SK-MEL-5 (cell line): Measurements from ENCODE around the gene SMURF1. TPM values are rescaled to one million over a fixed set of nuclear protein-coding genes. Genes with fewer than 3 reads are reported as not detected.
"Not testable (repeated sequence)": the region's sequence is repeated elsewhere in the genome, so short reads cannot be mapped to it uniquely, and the experiment has no call there.

Experiments used
- DNase-seq: peaks from one replicate; pipeline ENCODE4 v3.0.0-alpha.2; 2016; ENCODE audit warnings: low read depth, low spot score
- in situ Hi-C: cut with HindIII; loops from 2 replicates; pipeline ENCODE4 v1.10.0; 2016; ENCODE audit warnings: low sequenced_read_pairs, high pct_unique_total_duplicates, low pct_unique_long_range_greater_than_20kb
- polyA plus RNA-seq, 2 experiments: library from polyadenylated mRNA; depleted of rRNA; stranded (reverse); fragments of >200 nt; gene quantifications; 2 replicates each; pipeline ENCODE4 v1.2.3, GENCODE V29; 2015
- total RNA-seq: library from RNA; depleted of rRNA; stranded (reverse); fragments of >200 nt; shearing (Covaris generic); gene quantifications from 2 replicates; pipeline ENCODE4 v1.2.3, GENCODE V29; 2014; rRNA removed

Gene SMURF1
- total RNA-seq, result 40.8 and 42.1 TPM in 2 replicates
- polyA plus RNA-seq (2015; cell fraction: cytosol; rRNA removed), result 26.2 and 32.8 TPM in 2 replicates
- polyA plus RNA-seq (2015; cell fraction: nucleus; rRNA removed), result 22.9 and 34.2 TPM in 2 replicates

DNA sequence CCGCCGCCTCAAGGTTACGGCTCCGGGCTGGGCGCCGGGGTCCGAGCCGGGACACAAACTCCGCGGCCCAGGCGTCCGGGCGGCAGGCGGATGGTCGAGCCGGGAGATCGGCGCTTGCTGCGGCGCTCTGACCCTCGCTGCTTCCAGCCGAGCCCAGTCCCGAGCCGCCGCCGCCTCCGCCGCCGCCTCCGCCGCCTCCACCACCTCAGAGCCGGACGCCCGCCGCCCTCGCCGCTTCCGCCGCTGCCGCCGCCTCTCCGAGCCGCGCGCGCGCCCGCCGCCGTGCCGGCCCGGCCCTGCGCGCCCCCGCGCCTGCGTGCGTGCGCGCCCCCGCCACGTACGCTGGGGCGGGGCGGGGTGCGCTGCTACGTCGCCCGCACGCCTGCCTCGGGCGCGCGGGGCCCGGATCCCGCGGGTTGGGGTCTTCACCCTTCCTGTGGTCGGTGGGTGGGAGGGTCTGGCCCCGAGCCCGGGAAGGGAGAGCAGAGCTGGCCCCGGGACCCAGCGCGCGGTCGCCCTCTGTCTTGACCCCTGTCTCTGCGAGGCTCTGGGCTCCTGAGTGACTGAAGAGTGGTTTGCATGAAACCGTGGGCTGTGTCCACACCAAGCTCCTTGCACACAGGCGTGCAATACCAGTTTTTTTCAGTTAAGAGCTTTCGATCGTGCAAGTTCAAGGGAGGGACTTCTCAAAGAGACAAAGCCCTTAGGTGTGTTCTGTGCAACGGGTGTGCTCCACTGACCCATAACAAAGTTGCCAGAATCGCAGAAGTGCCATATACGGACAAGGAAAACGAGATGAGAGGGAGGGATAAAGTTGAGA lies at the start of gene SMURF1:
TSS of gene SMURF1 (minus strand) at position 256 of the 820 bp plus-strand sequence. CDS start 328 bp downstream, outside the sequence.
- in situ Hi-C loops, result no loop called here
- DNase-seq, result peak; percentile 65

- in situ Hi-C loops, result no loop called here
These were observed 48.1 kb upstream of the SMURF1 start for GRCh38 chr7:99191869-99192596.

GRCh38 chr7:99190359-99191009 lies 46.6 kb upstream of the SMURF1 start:
- in situ Hi-C loops, result no loop called here

More at GRCh38 chr7:99191869-99192596, 48.1 kb upstream of the SMURF1 start:
- no peak for DNase-seq

GRCh38 chr7:99189222-99189621 lies 45.3 kb upstream of the SMURF1 start:
- in situ Hi-C loops, result no loop called here
- DNase-seq, result no peak

More at GRCh38 chr7:99190359-99191009, 46.6 kb upstream of the SMURF1 start:
- no peak for DNase-seq

GRCh38 chr7:99188221-99188620 lies 44.3 kb upstream of the SMURF1 start:
- DNase-seq, result no peak
- in situ Hi-C loops, result no loop called here

DNA sequence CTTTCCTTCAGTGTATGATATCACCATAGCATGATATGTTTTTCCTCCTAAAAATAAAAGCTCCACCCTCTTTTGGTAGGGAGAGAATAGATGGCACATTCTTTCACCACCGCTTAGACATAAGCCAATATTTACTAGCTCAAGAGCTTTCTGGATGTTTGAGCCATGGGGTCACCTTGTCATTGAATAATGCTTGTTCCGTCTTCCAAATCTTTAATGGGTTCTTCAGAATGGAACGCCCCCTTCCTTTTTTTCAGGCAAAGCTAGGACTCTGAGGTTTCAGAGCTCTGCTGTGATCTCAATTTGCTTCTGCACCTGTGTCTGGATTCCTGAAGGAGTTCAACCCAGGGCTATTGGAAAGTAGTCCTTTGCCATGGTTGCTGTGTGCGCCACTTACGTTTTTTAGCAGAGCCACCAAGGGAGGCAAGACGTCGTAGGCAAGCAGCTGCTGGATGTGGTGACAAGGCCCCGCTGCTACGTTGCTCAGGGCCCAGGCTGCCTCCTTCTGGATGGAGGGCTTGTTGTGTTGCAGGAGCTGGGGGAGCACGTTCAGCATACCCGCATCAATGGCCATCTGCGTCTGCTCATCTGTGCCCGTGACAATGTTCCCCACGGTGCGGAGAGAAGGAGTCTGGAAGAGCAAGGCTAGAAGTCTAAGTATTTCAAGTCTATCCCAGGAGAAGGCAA lies 40.8 kb upstream of the SMURF1 start:
- in situ Hi-C loops, result no loop called here
- DNase-seq, result no peak

GRCh38 chr7:99180067-99180650 lies 36.3 kb upstream of the SMURF1 start:
- in situ Hi-C loops, result no loop called here
- no peak for DNase-seq

DNA sequence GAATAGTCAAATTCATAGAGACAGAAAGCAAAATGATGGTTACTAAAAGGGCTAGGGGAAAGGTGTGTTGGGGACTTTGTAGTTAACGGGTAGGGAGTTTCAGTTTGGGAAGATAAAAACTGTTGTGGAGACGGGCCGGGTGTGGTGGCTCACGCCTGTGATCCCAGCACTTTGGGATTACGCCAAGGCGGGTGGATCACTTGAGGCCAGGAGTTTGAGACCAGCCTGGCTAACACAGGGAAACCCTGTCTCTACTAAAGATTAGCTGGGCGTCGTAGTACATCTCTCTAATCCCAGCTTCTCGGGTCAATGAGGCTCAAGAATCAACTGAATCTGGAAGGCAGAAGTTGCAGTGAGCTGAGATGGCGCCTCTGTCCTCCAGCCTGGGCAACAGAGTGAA lies 33.3 kb upstream of the SMURF1 start:
- in situ Hi-C loops, result no loop called here
- DNase-seq, result no peak

DNA sequence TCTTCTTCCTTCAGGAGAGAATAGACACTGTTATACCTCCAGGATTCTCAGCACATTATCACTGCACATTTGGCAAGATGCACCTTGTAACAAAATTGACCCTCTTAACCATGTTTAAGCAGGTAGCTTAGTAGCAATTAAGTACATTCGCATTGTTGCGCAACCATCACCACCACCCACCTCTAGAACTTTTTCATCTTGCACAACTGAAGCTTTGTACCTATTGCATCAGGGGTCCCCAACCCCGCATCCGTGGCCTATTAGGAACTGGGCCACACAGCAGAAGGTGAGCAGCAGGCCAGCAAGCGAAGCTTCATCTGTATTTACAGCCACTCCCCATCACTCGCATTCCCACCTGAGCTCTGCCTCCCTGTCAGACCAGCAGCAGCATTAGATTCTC lies 29.9 kb upstream of the SMURF1 start:
- DNase-seq, result no peak
- in situ Hi-C loops, result no loop called here

DNA sequence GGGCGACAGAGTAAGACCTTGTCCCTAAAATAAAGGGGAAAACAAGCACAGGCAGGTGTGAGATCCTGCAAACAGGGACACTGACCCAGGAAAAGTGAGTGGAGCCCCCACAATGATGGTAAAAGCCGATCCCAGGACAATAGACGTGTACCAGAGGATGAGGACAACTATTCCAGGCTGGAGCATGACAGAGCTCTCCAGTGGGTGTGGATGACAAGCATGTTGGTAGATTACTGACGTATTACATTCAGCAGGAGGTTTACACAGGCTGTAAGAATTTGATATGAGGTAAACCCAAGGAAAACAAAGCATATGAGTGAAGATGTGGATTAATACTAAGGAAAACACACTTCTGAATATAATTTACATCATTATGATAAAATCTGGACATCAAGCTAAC lies 27.8 kb upstream of the SMURF1 start:
- in situ Hi-C loops, result no loop called here
- no peak for DNase-seq

GRCh38 chr7:99170730-99171074 lies 26.8 kb upstream of the SMURF1 start:
- in situ Hi-C loops, result no loop called here
- no peak for DNase-seq

GRCh38 chr7:99170065-99170729 lies 26.3 kb upstream of the SMURF1 start:
- in situ Hi-C loops, result no loop called here
- DNase-seq, result no peak

- DNase-seq, result no peak
These were observed 23.2 kb upstream of the SMURF1 start for GRCh38 chr7:99167072-99167471.

DNA sequence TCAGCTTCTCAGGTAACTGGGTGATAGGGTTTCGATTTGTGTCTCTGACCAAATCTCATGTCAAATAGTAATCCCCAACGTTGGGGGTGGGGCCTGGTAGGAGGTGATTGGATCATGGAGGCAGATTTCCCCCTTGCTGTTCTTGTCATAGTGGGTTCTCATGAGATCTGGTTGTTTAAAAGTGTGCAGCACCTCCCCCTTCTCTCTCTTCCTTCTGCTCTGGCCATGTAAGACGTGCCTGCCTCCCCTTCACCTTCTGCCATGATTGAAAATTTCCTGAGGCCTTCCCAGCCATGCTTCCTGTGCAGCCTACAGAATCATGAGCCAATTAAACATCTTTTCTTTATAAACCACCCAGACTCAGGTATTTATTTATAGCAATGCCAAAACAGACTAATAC lies 21.9 kb upstream of the SMURF1 start:
- DNase-seq, result no peak
- in situ Hi-C loops, result no loop called here

More at GRCh38 chr7:99167072-99167471, 23.2 kb upstream of the SMURF1 start:
- in situ Hi-C loops, result no loop called here

GRCh38 chr7:99163669-99164068 lies 19.8 kb upstream of the SMURF1 start:
- DNase-seq, in situ Hi-C loops: not testable (repeated sequence)

DNA sequence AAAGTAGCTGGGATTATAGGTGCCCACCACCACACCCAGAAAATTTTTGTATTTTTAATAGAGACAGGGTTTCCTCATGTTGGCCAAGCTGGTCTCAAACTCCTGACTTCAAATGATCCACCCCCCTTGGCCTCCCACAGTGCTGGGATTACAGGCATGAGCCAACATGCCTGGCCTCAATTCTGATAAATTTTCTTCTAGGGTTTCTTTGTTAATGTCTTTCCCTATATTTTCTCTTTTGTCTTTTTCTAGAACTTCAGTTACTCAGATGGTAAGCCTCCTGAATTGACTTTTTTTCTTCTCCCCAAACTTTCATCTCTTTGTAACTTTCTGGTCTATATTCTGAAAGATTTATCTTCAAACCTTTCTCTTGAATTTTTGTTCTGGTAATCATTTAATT lies 12.7 kb upstream of the SMURF1 start:
- in situ Hi-C loops, result no loop called here
- DNase-seq, result no peak

GRCh38 chr7:99155211-99155610 lies 11.3 kb upstream of the SMURF1 start:
- no peak for DNase-seq
- in situ Hi-C loops, result no loop called here
